GM13977 (cell line): Measurements from ENCODE around the gene ATP2C2.

Experiments
- DNase-seq: peaks from one replicate; pipeline ENCODE4 v3.0.0; 2012; ENCODE audit warnings: low spot score
- in situ Hi-C: fragments of 300-500 bp; cut with MboI; formaldehyde crosslinking; loops from one replicate; pipeline ENCODE4 v1.12.0; 2022; ENCODE audit warnings: low sequenced_read_pairs, low pct_unique_long_range_greater_than_20kb, mixed read lengths, inconsistent platforms; ENCODE audit not compliant: unreplicated experiment
- TF ChIP-seq, protein P1 (sequence below): IDR thresholded peaks from 2 replicates; pipeline ENCODE4 v1.5.1; 2012; ENCODE audit warnings: mild to moderate bottlenecking, control low read depth; ENCODE audit not compliant: insufficient read depth; ENCODE audit errors: extremely low read depth, missing control alignments

ATP2C2 gene

DNA sequence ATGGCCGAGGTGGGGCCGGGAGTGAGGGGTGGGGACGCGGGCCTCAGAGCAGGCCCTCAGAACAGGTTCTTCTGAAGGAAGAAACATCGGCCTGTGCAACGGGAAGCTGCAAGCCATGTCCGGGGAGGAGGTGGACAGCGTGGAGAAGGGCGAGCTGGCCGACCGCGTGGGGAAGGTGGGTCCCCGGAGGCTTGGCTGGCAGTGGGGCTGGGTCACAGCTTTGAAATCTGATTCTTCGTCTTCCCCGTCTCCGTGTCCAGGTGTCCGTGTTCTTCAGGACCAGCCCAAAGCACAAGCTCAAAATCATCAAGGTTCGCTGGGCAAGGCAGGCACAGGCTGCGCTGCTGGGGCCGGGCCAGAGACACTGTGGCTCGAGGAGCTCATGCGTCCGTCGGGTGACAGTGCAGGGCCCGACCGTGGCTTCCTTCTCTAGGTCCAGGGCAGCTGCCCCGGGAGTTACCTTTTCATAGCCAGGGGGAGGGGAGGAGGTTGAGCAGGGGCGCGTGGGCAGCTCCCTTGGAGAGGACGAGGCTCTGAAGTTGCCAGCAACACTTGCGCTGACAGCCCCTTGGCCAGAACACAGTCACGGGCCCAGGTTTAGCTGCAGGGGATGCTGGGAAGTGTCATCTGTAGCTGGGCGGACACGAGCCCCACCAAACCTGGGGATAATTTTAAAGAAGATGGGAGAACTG lies 84.9 kb downstream of the ATP2C2 start:
- in situ Hi-C loops: no loop called here
- TF ChIP-seq, protein P1, sequence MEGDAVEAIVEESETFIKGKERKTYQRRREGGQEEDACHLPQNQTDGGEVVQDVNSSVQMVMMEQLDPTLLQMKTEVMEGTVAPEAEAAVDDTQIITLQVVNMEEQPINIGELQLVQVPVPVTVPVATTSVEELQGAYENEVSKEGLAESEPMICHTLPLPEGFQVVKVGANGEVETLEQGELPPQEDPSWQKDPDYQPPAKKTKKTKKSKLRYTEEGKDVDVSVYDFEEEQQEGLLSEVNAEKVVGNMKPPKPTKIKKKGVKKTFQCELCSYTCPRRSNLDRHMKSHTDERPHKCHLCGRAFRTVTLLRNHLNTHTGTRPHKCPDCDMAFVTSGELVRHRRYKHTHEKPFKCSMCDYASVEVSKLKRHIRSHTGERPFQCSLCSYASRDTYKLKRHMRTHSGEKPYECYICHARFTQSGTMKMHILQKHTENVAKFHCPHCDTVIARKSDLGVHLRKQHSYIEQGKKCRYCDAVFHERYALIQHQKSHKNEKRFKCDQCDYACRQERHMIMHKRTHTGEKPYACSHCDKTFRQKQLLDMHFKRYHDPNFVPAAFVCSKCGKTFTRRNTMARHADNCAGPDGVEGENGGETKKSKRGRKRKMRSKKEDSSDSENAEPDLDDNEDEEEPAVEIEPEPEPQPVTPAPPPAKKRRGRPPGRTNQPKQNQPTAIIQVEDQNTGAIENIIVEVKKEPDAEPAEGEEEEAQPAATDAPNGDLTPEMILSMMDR: no peak
- DNase-seq: no peak

DNA sequence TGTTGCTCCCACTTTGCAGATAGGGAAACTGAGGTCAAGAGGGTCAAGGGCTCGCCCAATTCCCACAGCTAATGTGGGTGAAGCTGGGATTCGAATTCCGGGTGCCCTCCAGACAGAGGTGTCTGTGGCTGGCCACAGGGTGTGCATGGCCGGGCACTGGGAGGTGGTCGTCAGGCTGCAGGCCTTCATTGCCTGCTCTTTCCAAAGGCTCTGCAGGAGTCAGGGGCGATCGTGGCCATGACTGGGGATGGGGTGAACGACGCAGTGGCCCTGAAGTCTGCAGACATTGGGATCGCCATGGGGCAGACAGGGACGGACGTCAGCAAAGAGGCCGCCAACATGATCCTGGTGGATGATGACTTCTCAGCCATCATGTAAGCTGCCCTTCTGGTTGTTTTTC lies 86.3 kb downstream of the ATP2C2 start:
- TF ChIP-seq, protein P1: no peak
- DNase-seq: no peak
- in situ Hi-C loops: no loop called here

DNA sequence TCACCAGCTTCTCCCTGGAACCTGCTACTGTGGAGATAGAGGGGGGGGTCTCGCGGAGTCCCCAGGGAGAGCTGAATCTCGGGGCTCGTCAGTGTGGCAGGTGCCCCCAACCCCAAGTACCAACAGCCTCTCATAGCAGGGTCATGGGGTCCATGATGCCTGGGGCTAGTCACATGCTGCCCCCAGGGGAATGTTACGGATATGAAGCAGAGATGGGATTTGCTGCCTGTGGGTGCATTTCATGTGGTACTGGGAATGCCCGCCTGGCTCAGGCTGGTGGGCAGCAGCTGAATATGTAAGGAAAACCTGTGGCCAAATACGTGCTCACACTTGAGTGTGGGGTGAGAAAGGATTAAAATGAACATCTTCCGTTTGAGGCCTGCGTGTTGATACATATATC lies 86.7 kb downstream of the ATP2C2 start:
- DNase-seq: no peak
- in situ Hi-C loops: no loop called here
- TF ChIP-seq, protein P1: no peak

DNA sequence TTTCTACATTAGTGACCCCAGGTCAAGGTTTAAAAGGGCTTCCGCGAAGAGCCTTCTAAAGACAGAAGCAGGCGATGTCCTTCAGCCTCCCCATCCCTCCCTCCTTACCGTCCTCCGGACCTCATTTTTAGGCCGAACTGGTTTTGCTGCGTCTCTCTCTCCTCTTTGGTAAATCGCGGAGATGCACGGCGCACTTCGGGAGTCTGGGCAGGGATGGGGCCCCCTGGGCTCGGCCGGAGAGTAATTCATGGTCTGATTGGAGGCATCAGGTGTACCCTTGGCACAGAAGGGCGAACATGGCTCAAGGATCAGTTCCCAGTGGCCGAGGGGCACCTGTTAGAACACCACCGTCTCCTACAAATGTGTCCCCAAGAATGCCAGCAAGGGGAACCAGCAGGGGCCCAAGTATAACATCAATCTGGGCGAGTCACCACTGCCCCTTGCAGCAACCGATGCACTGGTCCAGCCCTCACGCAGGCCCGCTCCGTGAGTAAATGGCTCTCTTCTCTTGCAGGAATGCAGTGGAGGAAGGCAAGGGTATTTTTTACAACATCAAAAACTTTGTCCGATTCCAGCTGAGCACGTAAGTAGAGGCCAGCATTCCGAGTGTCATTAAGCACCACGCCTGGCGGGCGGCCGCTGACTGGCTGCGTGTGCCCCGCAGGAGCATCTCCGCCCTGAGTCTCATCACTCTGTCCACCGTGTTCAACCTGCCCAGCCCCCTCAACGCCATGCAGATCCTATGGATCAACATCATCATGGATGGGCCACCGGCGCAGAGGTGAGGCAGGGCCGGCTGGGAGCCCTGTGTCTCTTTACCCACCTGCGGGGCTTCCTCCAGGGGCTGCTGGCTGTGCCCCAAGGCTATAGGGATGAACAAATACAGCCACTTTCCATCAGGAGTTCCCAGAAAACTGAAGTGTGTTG lies 90.5 kb downstream of the ATP2C2 start:
- DNase-seq: no peak
- TF ChIP-seq, protein P1: no peak
- in situ Hi-C loops: no loop called here

- TF ChIP-seq, protein P1: no peak
- no peak for DNase-seq
- in situ Hi-C loops: no loop called here
Measured at GRCh38 chr16:84459533-84459894, 91.2 kb downstream of the ATP2C2 start.

DNA sequence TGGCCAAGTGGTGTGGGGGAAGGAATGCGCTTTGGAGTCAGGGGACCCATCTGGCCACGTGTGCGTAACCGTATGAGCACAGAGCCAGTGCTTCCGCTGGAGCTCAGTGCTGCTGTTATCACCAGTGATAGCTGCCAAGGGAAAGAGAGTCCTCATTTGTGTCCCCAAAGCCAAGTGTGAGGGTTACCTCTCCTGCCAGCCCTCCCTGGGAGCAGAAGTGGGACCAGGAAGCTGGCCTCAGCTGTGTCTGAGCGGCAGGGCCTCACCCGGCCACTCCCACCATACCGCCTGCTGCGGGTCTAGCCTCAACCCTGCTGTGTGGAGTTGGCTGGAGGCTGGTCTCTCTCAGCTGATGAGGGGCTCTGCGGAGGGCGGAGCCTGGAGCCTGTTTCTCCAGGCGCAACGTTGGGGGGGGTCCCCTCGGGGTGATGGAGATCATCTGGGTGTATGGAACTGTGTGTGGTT lies 91.6 kb downstream of the ATP2C2 start:
- in situ Hi-C loops: no loop called here
- DNase-seq: no peak
- TF ChIP-seq, protein P1: no peak
